T47D (cell line): ENCODE measurements around the gene CCDC3.

Source experiments
- DNase-seq, 2 experiments: peaks; one replicate each; pipeline versions ENCODE4 v3.0.0 to v3.0.0-alpha.2; 2011 to 2012; ENCODE audit warnings: low read depth in 1 of 2, low spot score in 1 of 2
- JUND ChIP-seq: IDR thresholded peaks from 2 replicates; pipeline ENCODE4 v1.6.1; 2012; ENCODE audit warnings: low read depth
- in situ Hi-C: cut with HindIII; loops from 2 replicates; pipeline ENCODE4 v1.10.0; 2016; ENCODE audit warnings: low sequenced_read_pairs, low pct_unique_long_range_greater_than_20kb

Gene CCDC3

GRCh38 chr10:12949248-12949647 lies 52.3 kb downstream of the CCDC3 start:
- in situ Hi-C loops: no loop called here

GRCh38 chr10:12947741-12948140 lies 53.8 kb downstream of the CCDC3 start:
- in situ Hi-C loops: no loop called here
- no peak for DNase-seq
- no peak for TF ChIP-seq JUND

More at GRCh38 chr10:12949248-12949647, 52.3 kb downstream of the CCDC3 start:
- no peak for TF ChIP-seq JUND
- no peak for DNase-seq

- DNase-seq: no peak
- no peak for TF ChIP-seq JUND
- in situ Hi-C loops: no loop called here
Measured at GRCh38 chr10:12946372-12946771, 55.1 kb downstream of the CCDC3 start.

GRCh38 chr10:12945690-12946359 lies 55.7 kb downstream of the CCDC3 start:
- TF ChIP-seq JUND: no peak
- no peak for DNase-seq
- in situ Hi-C loops: no loop called here

GRCh38 chr10:12944931-12945330 lies 56.6 kb downstream of the CCDC3 start:
- DNase-seq: no peak
- TF ChIP-seq JUND: no peak
- in situ Hi-C loops: no loop called here

- in situ Hi-C loops: no loop called here
- DNase-seq: peak in 1 of 2 experiments; percentile 65
- TF ChIP-seq JUND: no peak
Measured at GRCh38 chr10:12943425-12943824, 58.1 kb downstream of the CCDC3 start.

- TF ChIP-seq JUND: no peak
- in situ Hi-C loops: no loop called here
- DNase-seq: no peak
Measured at GRCh38 chr10:12941966-12942365, 59.5 kb downstream of the CCDC3 start.

GRCh38 chr10:12940791-12941190 lies 60.7 kb downstream of the CCDC3 start:
- in situ Hi-C loops: no loop called here
- no peak for TF ChIP-seq JUND
- DNase-seq: no peak

- in situ Hi-C loops: no loop called here
- TF ChIP-seq JUND: no peak
- DNase-seq: no peak
Measured at GRCh38 chr10:12938271-12938670, 63.2 kb downstream of the CCDC3 start.

- DNase-seq: no peak
- in situ Hi-C loops: no loop called here
- no peak for TF ChIP-seq JUND
Measured at GRCh38 chr10:12937527-12937926, 64.0 kb downstream of the CCDC3 start.

GRCh38 chr10:12934777-12935176 lies 66.7 kb downstream of the CCDC3 start:
- DNase-seq: no peak
- TF ChIP-seq JUND: no peak
- in situ Hi-C loops: no loop called here

- in situ Hi-C loops: no loop called here
- TF ChIP-seq JUND: no peak
- no peak for DNase-seq
Measured at GRCh38 chr10:12929381-12929780, 72.1 kb downstream of the CCDC3 start.

GRCh38 chr10:12928571-12928970 lies 72.9 kb downstream of the CCDC3 start:
- in situ Hi-C loops: no loop called here
- no peak for DNase-seq
- no peak for TF ChIP-seq JUND

GRCh38 chr10:12927896-12928295 lies 73.6 kb downstream of the CCDC3 start:
- DNase-seq: no peak
- TF ChIP-seq JUND: no peak

More at GRCh38 chr10:12927896-12928295, 73.6 kb downstream of the CCDC3 start:
- in situ Hi-C loops: no loop called here
